Measurements from ENCODE around the gene MCUB. TPM values are rescaled to one million over a fixed set of nuclear protein-coding genes. Genes with fewer than 3 reads are reported as not detected.

Gene MCUB
- total RNA-seq, 1 donor from 2014 or later, result 7.2 TPM

GRCh38 chr4:109655396-109655795 is 95.3 kb downstream of the MCUB start:
- no peak for DNase-seq (ENCODE audit: low spot score)

GRCh38 chr4:109657854-109658418 is 97.9 kb downstream of the MCUB start:
- peaks cover 1% of the 10 kb centered on the region for H3K36me3 Mint-ChIP-seq (ENCODE audit: low read depth)
- no peaks in the 10 kb centered on the region for H3K9me3 Mint-ChIP-seq (ENCODE audit: low read depth)
- no peaks in the 10 kb centered on the region for H3K27me3 Mint-ChIP-seq (ENCODE audit: low read depth)
- no peak for DNase-seq (ENCODE audit: low spot score)
- no peak for TF ChIP-seq CTCF (IDR thresholded peaks at IDR 0.05)
- no peak overlapping the region for H3K27ac Mint-ChIP-seq (ENCODE audit: unreplicated experiment)
- no peak overlapping the region for H3K4me3 Mint-ChIP-seq (ENCODE audit: unreplicated experiment)
- no peaks in the 10 kb centered on the region for H3K4me1 Mint-ChIP-seq (ENCODE audit: low read depth)

More at GRCh38 chr4:109655396-109655795, 95.3 kb downstream of the MCUB start:
- Mint-ChIP-seq H3K27me3 (ENCODE audit: low read depth) (no peaks in the 10 kb centered on the region), H3K9me3 (ENCODE audit: low read depth) (no peaks in the 10 kb centered on the region), H3K27ac (ENCODE audit: unreplicated experiment) (no peak overlapping the region), H3K36me3 (ENCODE audit: low read depth) (peaks cover 1% of the 10 kb centered on the region), H3K4me3 (ENCODE audit: unreplicated experiment) (no peak overlapping the region), H3K4me1 (ENCODE audit: low read depth) (no peaks in the 10 kb centered on the region)
- TF ChIP-seq CTCF (IDR thresholded peaks at IDR 0.05), result no peak

- no peaks in the 10 kb centered on the region for H3K27me3 Mint-ChIP-seq (ENCODE audit: low read depth)
- H3K4me1 Mint-ChIP-seq (ENCODE audit: low read depth), result no peaks in the 10 kb centered on the region
- no peaks in the 10 kb centered on the region for H3K9me3 Mint-ChIP-seq (ENCODE audit: low read depth)
- no peak for DNase-seq (ENCODE audit: low spot score)
- H3K4me3 Mint-ChIP-seq (ENCODE audit: unreplicated experiment), result no peak overlapping the region
- no peaks in the 10 kb centered on the region for H3K36me3 Mint-ChIP-seq (ENCODE audit: low read depth)
- peak; percentile 64 for TF ChIP-seq CTCF (IDR thresholded peaks at IDR 0.05)
- H3K27ac Mint-ChIP-seq (ENCODE audit: unreplicated experiment), result no peak overlapping the region
Measured at GRCh38 chr4:109658871-109659410, 98.9 kb downstream of the MCUB start.

- no peak overlapping the region for H3K27ac Mint-ChIP-seq (ENCODE audit: unreplicated experiment)
- TF ChIP-seq CTCF (IDR thresholded peaks at IDR 0.05), result no peak
- DNase-seq (ENCODE audit: low spot score), result no peak
Measured at GRCh38 chr4:109662116-109662515, 102.1 kb downstream of the MCUB start.

DNA sequence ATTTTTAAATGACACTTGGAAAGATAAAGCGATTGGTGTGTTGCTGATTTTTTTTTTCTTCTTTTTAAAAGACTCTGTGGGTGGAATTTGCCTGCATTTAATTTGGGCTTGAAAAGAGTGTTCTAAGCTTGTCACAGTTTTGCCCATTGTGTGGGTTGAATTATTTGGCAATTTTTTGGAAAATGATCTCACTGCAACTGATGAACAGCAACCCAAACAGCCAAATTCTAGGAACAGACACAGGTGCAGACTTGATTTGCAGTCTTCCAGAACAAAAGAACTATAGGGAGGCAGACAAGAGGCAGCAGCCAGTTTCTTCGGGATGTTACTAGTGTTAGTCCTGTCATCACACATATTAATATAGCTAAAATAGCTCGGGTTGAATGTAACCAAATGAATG is 102.7 kb downstream of the MCUB start:
- no peak for TF ChIP-seq CTCF (IDR thresholded peaks at IDR 0.05)
- H3K4me1 Mint-ChIP-seq (ENCODE audit: low read depth), result no peaks in the 10 kb centered on the region
- no peak overlapping the region for H3K4me3 Mint-ChIP-seq (ENCODE audit: unreplicated experiment)
- no peaks in the 10 kb centered on the region for H3K27me3 Mint-ChIP-seq (ENCODE audit: low read depth)
- H3K36me3 Mint-ChIP-seq (ENCODE audit: low read depth), result no peaks in the 10 kb centered on the region
- H3K27ac Mint-ChIP-seq (ENCODE audit: unreplicated experiment), result no peak overlapping the region
- no peaks in the 10 kb centered on the region for H3K9me3 Mint-ChIP-seq (ENCODE audit: low read depth)
- no peak for DNase-seq (ENCODE audit: low spot score)

More at GRCh38 chr4:109662116-109662515, 102.1 kb downstream of the MCUB start:
- no peaks in the 10 kb centered on the region for H3K9me3 Mint-ChIP-seq (ENCODE audit: low read depth)
- no peaks in the 10 kb centered on the region for H3K4me1 Mint-ChIP-seq (ENCODE audit: low read depth)
- no peaks in the 10 kb centered on the region for H3K27me3 Mint-ChIP-seq (ENCODE audit: low read depth)
- H3K4me3 Mint-ChIP-seq (ENCODE audit: unreplicated experiment), result no peak overlapping the region
- no peaks in the 10 kb centered on the region for H3K36me3 Mint-ChIP-seq (ENCODE audit: low read depth)
